HepG2 (cell line): ENCODE measurements around the gene S100P. TPM values are rescaled to one million over a fixed set of nuclear protein-coding genes. Genes with fewer than 3 reads are reported as not detected.

Experiments
- ATF3 ChIP-seq: sonication (generic); formaldehyde crosslinking; IDR thresholded peaks from 2 replicates; pipeline ENCODE4 v1.4.0; 2020; ENCODE audit warnings: missing genetic modification reagents
- GPBP1L1 ChIP-seq: sonication (generic); formaldehyde crosslinking; IDR thresholded peaks from 2 replicates; pipeline ENCODE4 v1.5.0; 2020; ENCODE audit warnings: mild to moderate bottlenecking, missing genetic modification reagents
- NR2F6 ChIP-seq, 2 experiments: IDR thresholded peaks; 2 replicates each; pipeline ENCODE4 v1.6.1; 2016; ENCODE audit warnings: antibody characterized with exemption in 1 of 2, mild to moderate bottlenecking in 1 of 2
- RAD21 ChIP-seq: fragments of 450-650 bp; formaldehyde crosslinking; IDR thresholded peaks from 2 replicates; pipeline ENCODE4 v1.5.0; 2020; ENCODE audit warnings: mild to moderate bottlenecking
- RFX3 ChIP-seq: IDR thresholded peaks from 2 replicates; pipeline ENCODE4 v1.6.1; 2016; ENCODE audit warnings: missing biosample characterization, missing genetic modification reagents
- SP140L ChIP-seq: sonication (generic); formaldehyde crosslinking; IDR thresholded peaks from 2 replicates; pipeline ENCODE4 v1.4.0; 2020; ENCODE audit warnings: missing genetic modification reagents, borderline replicate concordance
- ZBTB21 ChIP-seq: sonication (generic); formaldehyde crosslinking; IDR thresholded peaks from 2 replicates; pipeline ENCODE4 v1.4.0; 2020; ENCODE audit warnings: missing genetic modification reagents
- ZBTB39 ChIP-seq: sonication (generic); formaldehyde crosslinking; IDR thresholded peaks from 2 replicates; pipeline ENCODE4 v1.5.0; 2020; ENCODE audit warnings: missing genetic modification reagents
- ZKSCAN1 ChIP-seq: fragments of 150-350 bp; IDR thresholded peaks from 2 replicates; pipeline ENCODE4 v1.6.1; 2014; ENCODE audit warnings: low read length
- ZNF142 ChIP-seq: sonication (generic); formaldehyde crosslinking; IDR thresholded peaks from 2 replicates; pipeline ENCODE4 v1.4.0; 2020; ENCODE audit warnings: missing genetic modification reagents
- ZNF460 ChIP-seq: sonication (generic); formaldehyde crosslinking; IDR thresholded peaks from 2 replicates; pipeline ENCODE4 v1.5.1; 2020; ENCODE audit warnings: missing genetic modification reagents, mild to moderate bottlenecking, borderline replicate concordance
- ZNF468 ChIP-seq: sonication (generic); formaldehyde crosslinking; IDR thresholded peaks from 2 replicates; pipeline ENCODE4 v1.8.0; 2022; ENCODE audit warnings: mild to moderate bottlenecking, moderate library complexity, missing genetic modification reagents
- ZNF501 ChIP-seq: sonication (generic); formaldehyde crosslinking; IDR thresholded peaks from 2 replicates; pipeline ENCODE4 v1.5.1; 2020; ENCODE audit warnings: mild to moderate bottlenecking, moderate library complexity, missing genetic modification reagents
- ZNF512 ChIP-seq: sonication (generic); formaldehyde crosslinking; IDR thresholded peaks from 2 replicates; pipeline ENCODE4 v1.4.0; 2020; ENCODE audit warnings: mild to moderate bottlenecking, missing genetic modification reagents
- ZNF816 ChIP-seq: sonication (generic); formaldehyde crosslinking; IDR thresholded peaks from 2 replicates; pipeline ENCODE4 v1.8.0; 2022; ENCODE audit warnings: missing genetic modification reagents, mild to moderate bottlenecking, borderline replicate concordance
- polyA plus RNA-seq, 8 experiments: library from polyadenylated mRNA; depleted of rRNA in 3 of 8; stranded (reverse) in 7 of 8; unstranded in 1 of 8; fragments of >200 nt; fragmentation: Illumina TruSeq in 4 of 8; extraction: Trizol in 4 of 8; gene quantifications; 2 replicates each; pipeline versions ENCODE4 v1.2.1 to v1.2.3, GENCODE V29; 2011 to 2016; ENCODE audit warnings: low read depth in 4 of 8, missing spikeins in 1 of 8, mixed read lengths in 1 of 8; ENCODE audit not compliant: insufficient read depth in 1 of 8
- total RNA-seq, 5 experiments: library from RNA; depleted of rRNA; stranded (reverse); fragments of >200 nt; fragmentation: Illumina TruSeq; extraction: Trizol; gene quantifications; 2 replicates each; pipeline ENCODE4 v1.2.3, GENCODE V29; 2016; ENCODE audit warnings: low read depth in 1 of 5

S100P gene
- total and polyA plus RNA-seq, 2 of the 13 experiments (the other 11 are each of a cell fraction or from before 2014, with no cell fraction given) = 278 to 1,649 TPM

- no peak for TF ChIP-seq GPBP1L1 (CRISPR knock-in tag)
- TF ChIP-seq ZNF512 (CRISPR knock-in tag) = no peak
- no peak for TF ChIP-seq RFX3 (CRISPR knock-in tag)
- TF ChIP-seq RAD21 (CRISPR knock-in tag) = peak; percentile 70
- no peak for TF ChIP-seq ZNF142 (CRISPR knock-in tag)
- TF ChIP-seq SP140L (CRISPR knock-in tag) = no peak
- no peak; the same call in 1 of the 2 replicates for TF ChIP-seq ZBTB21 (CRISPR knock-in tag)
- TF ChIP-seq ZNF468 (CRISPR knock-in tag) = no peak
- TF ChIP-seq ZNF816 = peak; percentile 51; the same call in 1 of the 2 replicates
- peak; percentile 87 for TF ChIP-seq NR2F6 (IDR thresholded peaks at IDR 0.05)
- TF ChIP-seq NR2F6 (CRISPR knock-in tag; IDR thresholded peaks at IDR 0.05) = peak; percentile 90
- 0 out of 2 replicates have a peak, but pooled peaks have one; percentile 41 for TF ChIP-seq ZBTB39 (CRISPR knock-in tag)
- TF ChIP-seq ZKSCAN1 = peak; percentile 99
- peak; percentile 48; the same call in 1 of the 2 replicates for TF ChIP-seq ATF3 (CRISPR knock-in tag)
- TF ChIP-seq ZNF460 (CRISPR knock-in tag) = peak; percentile 12; the same call in 1 of the 2 replicates
- TF ChIP-seq ZNF501 (CRISPR knock-in tag) = 0 out of 2 replicates have a peak, but pooled peaks have one; percentile 27
Observed at GRCh38 chr4:6695660-6696610, 2.3 kb downstream of the S100P start (continued).
